ENCODE results near the gene CGNL1. TPM values are rescaled to one million over a fixed set of nuclear protein-coding genes. Genes with fewer than 3 reads are reported as not detected.

The CGNL1 gene
- total RNA-seq, 1 experiment from 2014 or later = 34.6 TPM

DNA sequence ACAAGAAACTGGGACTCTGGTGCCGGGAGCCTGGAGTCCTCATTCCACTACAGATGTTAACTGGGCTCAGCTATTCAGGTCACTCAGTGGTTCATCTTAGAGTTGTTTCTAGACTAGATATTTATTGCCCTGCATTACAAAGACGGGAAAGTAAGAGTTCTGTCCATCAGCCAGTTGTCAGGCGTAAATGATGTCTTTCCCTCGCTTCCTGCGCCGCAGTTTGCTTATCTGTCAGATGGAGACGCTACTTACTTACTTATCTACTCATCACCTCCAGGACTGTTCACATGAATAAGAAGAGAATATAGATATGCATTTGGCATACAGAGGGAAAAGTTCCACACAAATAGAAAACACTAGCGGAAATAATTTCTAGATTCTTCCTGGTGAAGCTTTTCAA lies 47.8 kb upstream of the CGNL1 start:
- Histone ChIP-seq H3K9ac (ENCODE audit: extremely low read depth, insufficient read length, low read length) (no peak overlapping the region), H3K79me2 (ENCODE audit: insufficient read depth, low read length) (no peaks in the 10 kb centered on the region), H2BK120ac (ENCODE audit: low read depth, low read length, poor library complexity, severe bottlenecking) (no peak overlapping the region), H3K18ac (ENCODE audit: insufficient read length, low read depth, low read length) (no peak overlapping the region), H3K79me1 (ENCODE audit: insufficient read depth, low read depth, low read length, poor library complexity, severe bottlenecking) (no peaks in the 10 kb centered on the region), H3K27ac (ENCODE audit: insufficient read length, low read depth, low read length) (no peak overlapping the region), H4K5ac (ENCODE audit: insufficient read length, low read depth, low read length) (no peak overlapping the region), H3K9me3 (ENCODE audit: control insufficient read depth, low read depth, low read length) (no peaks in the 10 kb centered on the region), H4K91ac (ENCODE audit: insufficient read length, low read depth, low read length) (no peak overlapping the region), H4K8ac (replicated peaks; ENCODE audit: insufficient read length, low read depth, low read length) (no peak overlapping the region), H3K27me3 (ENCODE audit: insufficient read depth, low read length) (no peaks in the 10 kb centered on the region), H3K4me2 (ENCODE audit: insufficient read depth, insufficient read length, low read length) (no peak overlapping the region), H3K14ac (ENCODE audit: insufficient read depth, low read length) (no peak overlapping the region), H2BK12ac (ENCODE audit: insufficient read length, low read depth, low read length) (no peak overlapping the region), H2BK20ac (ENCODE audit: low read depth, low read length, poor library complexity, severe bottlenecking) (no peak overlapping the region), H3K23me2 (ENCODE audit: insufficient read length, low read depth, low read length, poor library complexity, severe bottlenecking) (no peaks in the 10 kb centered on the region), H2AFZ (ENCODE audit: low read length) (no peak overlapping the region), H3K56ac (ENCODE audit: insufficient read length, low read depth, low read length) (no peak overlapping the region), H2AK5ac (ENCODE audit: insufficient read length, low read length) (no peak overlapping the region), H4K20me1 (ENCODE audit: control insufficient read depth, insufficient read depth, insufficient read length) (no peaks in the 10 kb centered on the region), H3K4me1 (ENCODE audit: insufficient read depth, low read length) (no peaks in the 10 kb centered on the region), H2BK15ac (ENCODE audit: low read depth, low read length) (no peak overlapping the region), H3T11ph (ENCODE audit: low read length) (no peak overlapping the region), H2BK5ac (ENCODE audit: insufficient read length, low read length) (no peak overlapping the region), H3K23ac (ENCODE audit: insufficient read length, low read depth, low read length) (no peak overlapping the region), H3K4ac (ENCODE audit: low read depth, low read length) (no peak overlapping the region)
- peaks cover 5 to 32% of the 10 kb centered on the region in 2 experiments for H3K4me1 Mint-ChIP-seq
- H3K27me3 Mint-ChIP-seq (ENCODE audit: low read depth) = no peaks in the 10 kb centered on the region
- DNase-seq = no peak
- no peak overlapping the region for H3K4me3 Mint-ChIP-seq
- no peak overlapping the region for H3K27ac Mint-ChIP-seq
- H3K9me3 Mint-ChIP-seq = no peaks in the 10 kb centered on the region
- H3K36me3 Mint-ChIP-seq (ENCODE audit: insufficient read depth in 1 of 3, low read depth in 3 of 3) = no peaks in the 10 kb centered on the region
- TF ChIP-seq, protein P1, sequence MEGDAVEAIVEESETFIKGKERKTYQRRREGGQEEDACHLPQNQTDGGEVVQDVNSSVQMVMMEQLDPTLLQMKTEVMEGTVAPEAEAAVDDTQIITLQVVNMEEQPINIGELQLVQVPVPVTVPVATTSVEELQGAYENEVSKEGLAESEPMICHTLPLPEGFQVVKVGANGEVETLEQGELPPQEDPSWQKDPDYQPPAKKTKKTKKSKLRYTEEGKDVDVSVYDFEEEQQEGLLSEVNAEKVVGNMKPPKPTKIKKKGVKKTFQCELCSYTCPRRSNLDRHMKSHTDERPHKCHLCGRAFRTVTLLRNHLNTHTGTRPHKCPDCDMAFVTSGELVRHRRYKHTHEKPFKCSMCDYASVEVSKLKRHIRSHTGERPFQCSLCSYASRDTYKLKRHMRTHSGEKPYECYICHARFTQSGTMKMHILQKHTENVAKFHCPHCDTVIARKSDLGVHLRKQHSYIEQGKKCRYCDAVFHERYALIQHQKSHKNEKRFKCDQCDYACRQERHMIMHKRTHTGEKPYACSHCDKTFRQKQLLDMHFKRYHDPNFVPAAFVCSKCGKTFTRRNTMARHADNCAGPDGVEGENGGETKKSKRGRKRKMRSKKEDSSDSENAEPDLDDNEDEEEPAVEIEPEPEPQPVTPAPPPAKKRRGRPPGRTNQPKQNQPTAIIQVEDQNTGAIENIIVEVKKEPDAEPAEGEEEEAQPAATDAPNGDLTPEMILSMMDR (conservative IDR thresholded peaks at IDR 0.05) = peak; percentile 42; the same call in 2 of the 3 replicates
- WGBS (ENCODE audit: extremely low coverage, insufficient read length, low lambda C conversion rate) = no CpG with 5 or more reads among the region's 8 CpGs
